HEK293 (cell line): ENCODE data around the gene ZBTB20.

ENCODE experiments used
- CTCF ChIA-PET: fragments of 350-600 bp; formaldehyde crosslinking; extraction: SDS; loops from one replicate; lab custom pipeline; 2021; ENCODE audit warnings: antibody characterized with exemption; lab: Yijun Ruan, JAX
- POLR2A ChIA-PET: fragments of 300-600 bp; formaldehyde crosslinking; extraction: SDS; loops from one replicate; lab custom pipeline; 2020; ENCODE audit warnings: antibody characterized with exemption, inconsistent platforms; lab: Yijun Ruan, JAX
- H3K27ac ChIP-seq: fragments of 200-500 bp; sonication (Bioruptor generic); 2 replicates; pipeline ENCODE4 v1.5.1; 2014; ENCODE audit warnings: low read depth, low read length, control low read depth, inconsistent platforms; ENCODE audit errors: extremely low read depth
- H3K36me3 ChIP-seq, 2 experiments: fragments of 200-500 bp in 1 of 2; sonication (Bioruptor generic) in 1 of 2; 1 replicate in 1 of 2; 2 replicates in 1 of 2; pipeline ENCODE4 v1.5.1; 2014 to 2017; ENCODE audit warnings: inconsistent platforms in 2 of 2, low read length in 2 of 2; ENCODE audit not compliant: control insufficient read depth in 2 of 2, insufficient read depth in 1 of 2
- H3K4me1 ChIP-seq: fragments of 200-500 bp; sonication (Bioruptor generic); 2 replicates; pipeline ENCODE4 v1.5.1; 2014; ENCODE audit warnings: mild to moderate bottlenecking, low read length, inconsistent platforms; ENCODE audit not compliant: control insufficient read depth, insufficient read depth
- H3K4me3 ChIP-seq: 2 replicates; pipeline ENCODE4 v1.5.1; 2011; ENCODE audit warnings: low read depth, mild to moderate bottlenecking, control low read depth, low read length, moderate library complexity
- H3K9me3 ChIP-seq: fragments of 200-500 bp; sonication (Bioruptor generic); 2 replicates; pipeline ENCODE4 v1.5.1; 2014; ENCODE audit warnings: low read depth, low read length, inconsistent platforms; ENCODE audit not compliant: control insufficient read depth, insufficient read depth
- GLIS1 ChIP-seq: fragments of 450-650 bp; formaldehyde crosslinking; IDR thresholded peaks from 2 replicates; pipeline ENCODE4 v1.5.1; 2016; ENCODE audit warnings: missing biosample characterization, missing genetic modification characterization
- OSR2 ChIP-seq: fragments of 450-650 bp; formaldehyde crosslinking; IDR thresholded peaks from 2 replicates; pipeline ENCODE4 v1.5.1; 2016; ENCODE audit warnings: missing biosample characterization, missing genetic modification characterization
- SALL2 ChIP-seq: fragments of 450-650 bp; formaldehyde crosslinking; IDR thresholded peaks from 2 replicates; pipeline ENCODE4 v1.5.0; 2017; ENCODE audit warnings: missing biosample characterization, mild to moderate bottlenecking, missing genetic modification characterization, borderline replicate concordance
- YY1 ChIP-seq: fragments of 450-650 bp; formaldehyde crosslinking; IDR thresholded peaks from 2 replicates; pipeline ENCODE4 v1.5.1; 2018; ENCODE audit warnings: missing biosample characterization, missing genetic modification characterization
- ZBTB48 ChIP-seq: fragments of 450-650 bp; formaldehyde crosslinking; IDR thresholded peaks from 2 replicates; pipeline ENCODE4 v1.5.1; 2016; ENCODE audit warnings: missing biosample characterization, missing genetic modification characterization
- ZFP3 ChIP-seq: fragments of 450-650 bp; formaldehyde crosslinking; IDR thresholded peaks from 2 replicates; pipeline ENCODE4 v1.5.1; 2016; ENCODE audit warnings: low read depth, missing biosample characterization, missing genetic modification characterization
- ZIC2 ChIP-seq: fragments of 450-650 bp; formaldehyde crosslinking; IDR thresholded peaks from 2 replicates; pipeline ENCODE4 v1.5.1; 2016; ENCODE audit warnings: missing biosample characterization, missing genetic modification characterization
- ZNF155 ChIP-seq: fragments of 450-650 bp; formaldehyde crosslinking; IDR thresholded peaks from 2 replicates; pipeline ENCODE4 v1.5.1; 2016; ENCODE audit warnings: missing biosample characterization, missing genetic modification characterization
- ZNF157 ChIP-seq: fragments of 450-650 bp; formaldehyde crosslinking; IDR thresholded peaks from 2 replicates; pipeline ENCODE4 v1.5.1; 2016; ENCODE audit warnings: missing biosample characterization, missing genetic modification characterization
- ZNF16 ChIP-seq: fragments of 450-650 bp; formaldehyde crosslinking; IDR thresholded peaks from 2 replicates; pipeline ENCODE4 v1.5.1; 2016; ENCODE audit warnings: low read depth, missing biosample characterization, missing genetic modification characterization
- ZNF175 ChIP-seq: fragments of 450-650 bp; formaldehyde crosslinking; IDR thresholded peaks from 2 replicates; pipeline ENCODE4 v1.5.1; 2016; ENCODE audit warnings: missing biosample characterization, missing genetic modification characterization
- ZNF223 ChIP-seq: fragments of 450-650 bp; formaldehyde crosslinking; IDR thresholded peaks from 2 replicates; pipeline ENCODE4 v1.5.1; 2016; ENCODE audit warnings: missing biosample characterization, missing genetic modification characterization
- ZNF23 ChIP-seq: fragments of 450-650 bp; formaldehyde crosslinking; IDR thresholded peaks from 2 replicates; pipeline ENCODE4 v1.5.1; 2016; ENCODE audit warnings: missing biosample characterization, missing genetic modification characterization, borderline replicate concordance
- ZNF366 ChIP-seq: fragments of 450-650 bp; formaldehyde crosslinking; conservative IDR thresholded peaks from 2 replicates; pipeline ENCODE4 v1.5.1; 2016; ENCODE audit warnings: missing biosample characterization, missing genetic modification characterization
- ZNF416 ChIP-seq: fragments of 450-650 bp; formaldehyde crosslinking; IDR thresholded peaks from 2 replicates; pipeline ENCODE4 v1.5.1; 2016; ENCODE audit warnings: missing biosample characterization, missing genetic modification characterization
- ZNF544 ChIP-seq: fragments of 450-650 bp; formaldehyde crosslinking; IDR thresholded peaks from 2 replicates; pipeline ENCODE4 v1.5.0; 2017; ENCODE audit warnings: missing biosample characterization, missing genetic modification characterization
- ZNF571 ChIP-seq: fragments of 450-650 bp; formaldehyde crosslinking; IDR thresholded peaks from 2 replicates; pipeline ENCODE4 v1.5.0; 2017; ENCODE audit warnings: missing biosample characterization, missing genetic modification characterization
- ZNF585B ChIP-seq: fragments of 450-650 bp; formaldehyde crosslinking; IDR thresholded peaks from 2 replicates; pipeline ENCODE4 v1.5.1; 2016; ENCODE audit warnings: missing biosample characterization, missing genetic modification characterization
- ZNF623 ChIP-seq: fragments of 450-650 bp; formaldehyde crosslinking; IDR thresholded peaks from 2 replicates; pipeline ENCODE4 v1.5.1; 2016; ENCODE audit warnings: missing biosample characterization, missing genetic modification characterization
- ZNF624 ChIP-seq: fragments of 450-650 bp; formaldehyde crosslinking; IDR thresholded peaks from 2 replicates; pipeline ENCODE4 v1.5.1; 2017; ENCODE audit warnings: missing biosample characterization, missing genetic modification characterization
- TF ChIP-seq, protein P1 (sequence below): fragments of 450-650 bp; formaldehyde crosslinking; IDR thresholded peaks from 2 replicates; pipeline ENCODE4 v1.5.1; 2016; ENCODE audit warnings: missing biosample characterization, missing genetic modification characterization
- TF ChIP-seq, protein P2 (sequence below): fragments of 450-650 bp; formaldehyde crosslinking; conservative IDR thresholded peaks from 2 replicates; pipeline ENCODE4 v1.5.1; 2016; ENCODE audit warnings: low read depth, missing biosample characterization, missing genetic modification characterization
- TF ChIP-seq, protein P3 (sequence below): fragments of 450-650 bp; formaldehyde crosslinking; IDR thresholded peaks from 2 replicates; pipeline ENCODE4 v1.5.1; 2016; ENCODE audit warnings: missing biosample characterization, missing genetic modification characterization
- TF ChIP-seq, protein P4 (sequence below): fragments of 450-650 bp; formaldehyde crosslinking; IDR thresholded peaks from 2 replicates; pipeline ENCODE4 v1.5.1; 2016; ENCODE audit warnings: missing biosample characterization, missing genetic modification characterization, borderline replicate concordance

Gene ZBTB20

DNA sequence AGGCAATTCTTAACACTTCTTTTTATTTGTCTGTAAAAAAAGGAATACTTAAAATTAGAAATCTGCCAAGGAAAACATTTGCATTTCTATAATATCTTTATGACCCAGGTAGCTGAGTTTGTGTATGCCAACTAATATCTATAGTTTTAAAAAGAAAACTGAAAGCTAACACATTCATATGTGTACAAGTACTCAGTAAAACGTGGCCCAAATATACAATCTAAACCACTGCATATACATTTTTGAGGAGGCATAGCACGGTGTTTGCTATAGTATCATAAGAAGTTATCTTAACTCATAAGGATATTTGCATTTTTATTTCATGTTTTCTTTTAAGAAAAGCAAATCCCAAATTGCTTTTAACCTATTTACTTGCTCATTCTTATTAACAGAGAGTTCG, 172.7 kb downstream of the ZBTB20 start:
- H3K36me3 ChIP-seq = no peaks in the 10 kb centered on the region
- no peaks in the 10 kb centered on the region for H3K9me3 ChIP-seq
- H3K4me3 ChIP-seq = no peak overlapping the region
- H3K4me1 ChIP-seq = no peaks in the 10 kb centered on the region
- POLR2A ChIA-PET = no interaction called here
- H3K27ac ChIP-seq = no peak overlapping the region
- CTCF ChIA-PET = no interaction called here
- no peak for TF ChIP-seq ZNF23 (tag by site-specific recombination)
- no peak for TF ChIP-seq ZNF155 (tag by site-specific recombination)
- TF ChIP-seq ZNF544 = no peak
- TF ChIP-seq, protein P1, sequence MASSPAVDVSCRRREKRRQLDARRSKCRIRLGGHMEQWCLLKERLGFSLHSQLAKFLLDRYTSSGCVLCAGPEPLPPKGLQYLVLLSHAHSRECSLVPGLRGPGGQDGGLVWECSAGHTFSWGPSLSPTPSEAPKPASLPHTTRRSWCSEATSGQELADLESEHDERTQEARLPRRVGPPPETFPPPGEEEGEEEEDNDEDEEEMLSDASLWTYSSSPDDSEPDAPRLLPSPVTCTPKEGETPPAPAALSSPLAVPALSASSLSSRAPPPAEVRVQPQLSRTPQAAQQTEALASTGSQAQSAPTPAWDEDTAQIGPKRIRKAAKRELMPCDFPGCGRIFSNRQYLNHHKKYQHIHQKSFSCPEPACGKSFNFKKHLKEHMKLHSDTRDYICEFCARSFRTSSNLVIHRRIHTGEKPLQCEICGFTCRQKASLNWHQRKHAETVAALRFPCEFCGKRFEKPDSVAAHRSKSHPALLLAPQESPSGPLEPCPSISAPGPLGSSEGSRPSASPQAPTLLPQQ (tag by site-specific recombination) = no peak
- no peak for TF ChIP-seq ZNF624 (tag by site-specific recombination)
- no peak for TF ChIP-seq ZNF366
- TF ChIP-seq ZNF623 (tag by site-specific recombination) = no peak

DNA sequence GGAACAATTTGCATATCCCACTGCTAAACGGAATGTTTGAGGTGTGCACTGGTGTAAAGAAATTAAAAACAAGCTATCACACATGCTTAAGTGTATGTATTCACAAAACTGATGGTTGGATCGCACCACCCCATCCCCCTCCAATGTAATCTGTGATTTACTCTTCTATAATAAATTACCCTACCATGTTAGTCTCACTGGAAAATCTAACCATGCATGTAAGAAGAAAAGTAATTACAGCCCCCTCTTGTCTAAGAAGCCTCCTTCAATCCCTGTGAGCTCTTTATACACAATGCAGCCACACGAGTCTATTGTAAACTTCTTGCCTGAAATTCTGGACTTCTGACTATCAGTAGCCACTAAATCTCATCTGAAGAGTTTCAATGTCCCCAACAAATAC, 173.6 kb downstream of the ZBTB20 start:
- H3K4me3 ChIP-seq = no peak overlapping the region
- no peak for TF ChIP-seq ZNF544
- TF ChIP-seq ZNF571 (tag by site-specific recombination) = no peak
- TF ChIP-seq, protein P2, sequence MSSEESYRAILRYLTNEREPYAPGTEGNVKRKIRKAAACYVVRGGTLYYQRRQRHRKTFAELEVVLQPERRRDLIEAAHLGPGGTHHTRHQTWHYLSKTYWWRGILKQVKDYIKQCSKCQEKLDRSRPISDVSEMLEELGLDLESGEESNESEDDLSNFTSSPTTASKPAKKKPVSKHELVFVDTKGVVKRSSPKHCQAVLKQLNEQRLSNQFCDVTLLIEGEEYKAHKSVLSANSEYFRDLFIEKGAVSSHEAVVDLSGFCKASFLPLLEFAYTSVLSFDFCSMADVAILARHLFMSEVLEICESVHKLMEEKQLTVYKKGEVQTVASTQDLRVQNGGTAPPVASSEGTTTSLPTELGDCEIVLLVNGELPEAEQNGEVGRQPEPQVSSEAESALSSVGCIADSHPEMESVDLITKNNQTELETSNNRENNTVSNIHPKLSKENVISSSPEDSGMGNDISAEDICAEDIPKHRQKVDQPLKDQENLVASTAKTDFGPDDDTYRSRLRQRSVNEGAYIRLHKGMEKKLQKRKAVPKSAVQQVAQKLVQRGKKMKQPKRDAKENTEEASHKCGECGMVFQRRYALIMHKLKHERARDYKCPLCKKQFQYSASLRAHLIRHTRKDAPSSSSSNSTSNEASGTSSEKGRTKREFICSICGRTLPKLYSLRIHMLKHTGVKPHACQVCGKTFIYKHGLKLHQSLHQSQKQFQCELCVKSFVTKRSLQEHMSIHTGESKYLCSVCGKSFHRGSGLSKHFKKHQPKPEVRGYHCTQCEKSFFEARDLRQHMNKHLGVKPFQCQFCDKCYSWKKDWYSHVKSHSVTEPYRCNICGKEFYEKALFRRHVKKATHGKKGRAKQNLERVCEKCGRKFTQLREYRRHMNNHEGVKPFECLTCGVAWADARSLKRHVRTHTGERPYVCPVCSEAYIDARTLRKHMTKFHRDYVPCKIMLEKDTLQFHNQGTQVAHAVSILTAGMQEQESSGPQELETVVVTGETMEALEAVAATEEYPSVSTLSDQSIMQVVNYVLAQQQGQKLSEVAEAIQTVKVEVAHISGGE (tag by site-specific recombination) = no peak
- no peak for TF ChIP-seq ZNF157 (tag by site-specific recombination)
- no peak for TF ChIP-seq ZFP3
- no peak for TF ChIP-seq ZNF175 (tag by site-specific recombination)
- TF ChIP-seq, protein P3, sequence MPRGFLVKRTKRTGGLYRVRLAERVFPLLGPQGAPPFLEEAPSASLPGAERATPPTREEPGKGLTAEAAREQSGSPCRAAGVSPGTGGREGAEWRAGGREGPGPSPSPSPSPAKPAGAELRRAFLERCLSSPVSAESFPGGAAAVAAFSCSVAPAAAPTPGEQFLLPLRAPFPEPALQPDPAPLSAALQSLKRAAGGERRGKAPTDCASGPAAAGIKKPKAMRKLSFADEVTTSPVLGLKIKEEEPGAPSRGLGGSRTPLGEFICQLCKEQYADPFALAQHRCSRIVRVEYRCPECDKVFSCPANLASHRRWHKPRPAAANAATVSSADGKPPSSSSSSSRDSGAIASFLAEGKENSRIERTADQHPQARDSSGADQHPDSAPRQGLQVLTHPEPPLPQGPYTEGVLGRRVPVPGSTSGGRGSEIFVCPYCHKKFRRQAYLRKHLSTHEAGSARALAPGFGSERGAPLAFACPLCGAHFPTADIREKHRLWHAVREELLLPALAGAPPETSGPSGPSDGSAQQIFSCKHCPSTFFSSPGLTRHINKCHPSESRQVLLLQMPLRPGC (tag by site-specific recombination) = no peak
- no peak for TF ChIP-seq ZNF16
- TF ChIP-seq ZNF585B (tag by site-specific recombination) = no peak
- no peak for TF ChIP-seq ZIC2 (tag by site-specific recombination)
- no peak for TF ChIP-seq ZNF416 (tag by site-specific recombination)
- TF ChIP-seq YY1 (tag by site-specific recombination) = no peak
- TF ChIP-seq ZBTB48 (tag by site-specific recombination) = no peak
- TF ChIP-seq, protein P4, sequence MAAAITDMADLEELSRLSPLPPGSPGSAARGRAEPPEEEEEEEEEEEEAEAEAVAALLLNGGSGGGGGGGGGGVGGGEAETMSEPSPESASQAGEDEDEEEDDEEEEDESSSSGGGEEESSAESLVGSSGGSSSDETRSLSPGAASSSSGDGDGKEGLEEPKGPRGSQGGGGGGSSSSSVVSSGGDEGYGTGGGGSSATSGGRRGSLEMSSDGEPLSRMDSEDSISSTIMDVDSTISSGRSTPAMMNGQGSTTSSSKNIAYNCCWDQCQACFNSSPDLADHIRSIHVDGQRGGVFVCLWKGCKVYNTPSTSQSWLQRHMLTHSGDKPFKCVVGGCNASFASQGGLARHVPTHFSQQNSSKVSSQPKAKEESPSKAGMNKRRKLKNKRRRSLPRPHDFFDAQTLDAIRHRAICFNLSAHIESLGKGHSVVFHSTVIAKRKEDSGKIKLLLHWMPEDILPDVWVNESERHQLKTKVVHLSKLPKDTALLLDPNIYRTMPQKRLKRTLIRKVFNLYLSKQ (tag by site-specific recombination) = no peak
- no peak for TF ChIP-seq SALL2 (tag by site-specific recombination)
- TF ChIP-seq ZNF223 (tag by site-specific recombination) = no peak
- TF ChIP-seq ZNF155 (tag by site-specific recombination) = no peak
- no peak for TF ChIP-seq GLIS1 (tag by site-specific recombination)
- no peak for TF ChIP-seq OSR2 (tag by site-specific recombination)
- TF ChIP-seq, all 188 proteins: peak for 0
- H3K36me3 ChIP-seq = no peaks in the 10 kb centered on the region
- no peaks in the 10 kb centered on the region for H3K4me1 ChIP-seq
- no peaks in the 10 kb centered on the region for H3K9me3 ChIP-seq
- no peak overlapping the region for H3K27ac ChIP-seq
- CTCF ChIA-PET = no interaction called here
- POLR2A ChIA-PET = no interaction called here
